GM12891 (cell line): ENCODE data around the gene ANKDD1B.

ENCODE experiments used
- POLR2A ChIP-seq: IDR thresholded peaks from 2 replicates; pipeline ENCODE4 v1.6.1; 2011; ENCODE audit warnings: low read depth, low read length, control low read depth
- POLR2AphosphoS5 ChIP-seq: IDR thresholded peaks from 2 replicates; pipeline ENCODE4 v1.6.1; 2011; ENCODE audit warnings: low read depth, low read length, control low read depth
- POU2F2 ChIP-seq: IDR thresholded peaks from 2 replicates; pipeline ENCODE4 v1.6.1; 2011; ENCODE audit warnings: low read depth, mild to moderate bottlenecking, control low read depth, low read length, moderate library complexity
- SPI1 ChIP-seq: IDR thresholded peaks from 2 replicates; pipeline ENCODE4 v1.6.1; 2011; ENCODE audit warnings: low read depth, low read length, control low read depth
- TAF1 ChIP-seq: IDR thresholded peaks from 2 replicates; pipeline ENCODE4 v1.6.1; 2011; ENCODE audit warnings: low read depth, low read length, control low read depth

DNA sequence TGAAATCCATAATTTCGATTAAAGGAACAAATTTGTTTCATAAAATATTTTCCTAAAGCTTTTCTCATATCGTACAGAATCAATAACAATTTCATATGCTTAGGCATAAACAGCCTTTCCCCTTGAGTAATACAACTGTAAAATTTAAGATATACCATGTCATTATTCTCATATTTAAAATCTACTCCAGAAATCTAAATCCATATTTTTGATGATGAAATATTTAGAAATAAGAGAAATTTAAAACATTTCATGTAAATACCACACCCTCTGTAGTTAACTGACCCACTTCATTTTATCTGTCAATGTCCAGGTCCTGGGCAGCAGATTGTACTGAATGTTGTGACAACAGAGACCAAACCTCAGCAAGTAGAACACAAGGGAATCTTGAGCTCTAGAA, 100.8 kb downstream of the ANKDD1B start:
- TF ChIP-seq POLR2A (no peak), POLR2AphosphoS5 (no peak), TAF1 (no peak), POU2F2 (no peak), SPI1 (no peak)
